ENCODE measurements around the gene BCAS4.
A peak's percentile ranks its signal among the peaks of the same experiment; 100 is the strongest.
"Not testable (repeated sequence)": the region's sequence is repeated elsewhere in the genome, so short reads cannot be mapped to it uniquely, and the experiment has no call there.

The BCAS4 gene

DNA sequence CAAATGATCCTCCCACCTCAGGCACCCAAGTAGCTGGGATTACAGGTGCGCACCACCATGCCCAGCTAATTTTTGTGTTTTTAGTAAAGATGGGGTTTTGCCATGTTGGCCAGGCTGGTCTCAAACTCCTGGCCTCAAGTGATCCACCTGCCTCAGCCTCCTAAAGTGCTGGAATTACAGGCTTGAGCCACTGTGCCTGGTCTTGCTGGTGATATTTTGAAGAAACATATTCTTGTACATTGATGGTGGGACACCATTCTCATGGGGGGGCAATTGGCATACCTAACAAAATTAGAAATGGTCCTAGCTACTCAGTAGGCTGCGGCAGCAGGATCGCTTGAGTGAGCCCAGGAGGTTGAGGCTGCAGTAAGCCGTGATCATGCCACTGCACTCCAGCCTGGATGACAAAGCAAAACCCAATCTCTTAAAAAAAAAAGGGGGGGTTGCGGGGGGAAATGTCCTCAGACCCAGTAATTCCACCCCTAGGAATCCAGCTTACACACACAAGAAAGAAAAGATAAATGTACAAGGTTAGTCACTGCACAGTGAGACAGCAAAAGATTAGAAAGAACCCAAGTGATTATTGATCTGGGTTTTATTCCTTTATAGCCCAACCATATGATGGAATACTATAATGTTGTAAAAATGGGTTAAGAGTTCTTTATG, 87.0 kb downstream of the BCAS4 start:
- not testable (repeated sequence) for DNase-seq

DNA sequence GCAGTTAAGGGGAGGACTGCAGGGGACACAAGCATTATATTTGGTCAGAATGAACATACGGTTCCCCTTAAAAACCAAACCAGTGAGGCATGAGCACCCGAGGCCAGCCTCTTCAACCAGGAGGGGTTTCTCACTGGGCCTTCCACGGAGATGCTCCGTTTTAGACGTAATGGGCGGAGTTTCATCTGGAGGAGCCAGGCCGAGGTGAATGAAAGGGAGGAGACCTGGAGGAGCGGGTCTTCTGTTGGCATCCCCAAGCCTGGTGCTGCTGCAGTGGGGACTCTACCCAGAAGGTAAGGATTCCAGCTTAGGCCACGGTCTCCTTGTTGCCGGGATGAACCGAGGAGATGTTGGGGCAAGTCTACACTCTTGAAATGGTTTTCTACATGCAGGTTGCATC, 89.0 kb downstream of the BCAS4 start:
- no peak for DNase-seq

DNA sequence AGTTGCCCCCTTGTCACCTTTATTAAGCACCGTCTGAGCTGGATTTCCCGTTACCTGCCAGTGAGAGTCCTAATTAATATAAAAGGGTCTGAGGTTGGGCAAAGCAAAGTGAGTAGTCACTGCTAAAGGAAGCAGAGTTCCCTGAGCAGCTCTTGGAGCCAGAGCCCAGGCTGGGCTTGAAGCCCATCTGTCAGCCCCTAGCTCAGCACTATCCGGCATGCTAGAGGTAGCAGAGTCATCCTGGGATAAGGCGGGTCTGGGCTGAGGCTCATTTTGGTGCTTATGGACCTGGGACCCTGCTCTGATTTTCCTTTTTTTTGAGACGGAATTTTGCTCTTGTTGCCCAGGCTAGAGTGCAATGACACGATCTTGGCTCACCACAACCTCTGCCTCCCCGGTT, 90.2 kb downstream of the BCAS4 start:
- no peak for DNase-seq

DNA sequence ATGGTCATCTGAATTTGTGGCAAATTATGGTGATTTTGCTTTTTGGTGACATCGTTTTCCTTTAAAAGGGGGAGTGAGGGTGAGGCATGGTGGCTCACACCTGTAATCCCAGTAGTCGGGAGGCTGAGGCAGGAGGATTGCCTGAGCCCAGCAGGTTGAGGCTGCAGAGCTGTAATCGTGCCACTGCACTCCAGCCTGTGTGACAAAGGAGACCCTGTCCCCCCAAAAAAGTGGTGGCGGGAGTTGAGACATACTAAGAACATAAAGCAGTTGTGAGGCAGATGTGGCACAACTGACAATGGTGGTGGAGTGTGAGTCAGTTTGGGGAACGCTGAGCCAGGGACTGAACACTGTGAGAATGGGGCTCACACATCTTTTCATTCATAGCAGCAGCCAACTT, 90.9 kb downstream of the BCAS4 start:
- DNase-seq, result no peak

DNA sequence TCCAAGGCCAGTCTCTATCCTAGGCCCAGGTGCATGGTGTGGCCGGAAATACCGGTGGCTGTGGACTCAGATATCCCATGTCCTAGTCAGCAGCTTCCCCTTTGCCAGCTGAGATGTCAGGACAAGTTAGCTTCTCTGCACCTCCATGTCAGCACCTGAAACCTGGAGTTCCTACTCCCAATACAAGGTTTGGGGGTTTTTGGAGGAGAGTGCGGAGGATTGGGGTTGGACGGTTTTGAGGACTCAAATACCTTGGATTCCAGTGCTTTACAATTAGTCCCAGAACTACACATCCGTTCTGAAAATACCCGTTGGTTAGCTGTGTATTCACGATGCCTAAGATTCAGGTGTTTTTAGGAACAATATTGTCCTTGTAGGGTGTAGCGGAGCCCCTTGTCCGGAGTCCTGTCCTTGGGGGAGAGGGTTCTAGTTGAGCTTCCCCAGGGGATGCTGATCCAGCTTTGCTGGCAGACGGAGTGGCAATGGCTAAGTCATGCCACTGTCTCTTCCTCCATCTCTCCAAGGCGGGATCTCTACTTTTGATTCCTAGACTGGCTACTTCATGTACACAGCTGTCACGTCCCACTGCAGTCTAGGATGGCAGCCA, 91.4 kb downstream of the BCAS4 start:
- DNase-seq, result no peak

DNA sequence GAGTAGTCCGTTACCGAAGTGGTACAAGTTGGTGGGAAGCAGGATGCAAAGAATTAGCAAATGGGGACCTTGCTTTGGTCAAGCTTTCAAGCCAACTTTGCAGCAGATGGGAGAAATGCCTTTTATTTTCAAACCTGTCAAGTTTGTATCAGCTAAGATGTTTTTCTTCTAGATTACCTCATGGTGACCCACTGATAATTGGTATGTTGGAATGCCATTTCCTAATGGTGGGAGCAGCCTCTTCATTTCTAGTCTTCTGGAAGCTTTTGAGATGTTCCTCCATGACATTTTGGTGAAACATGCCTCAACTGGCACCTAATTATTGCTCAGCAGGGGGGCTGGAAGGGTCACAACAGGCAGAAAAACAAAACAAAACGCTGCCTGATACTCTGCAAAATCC, 92.7 kb downstream of the BCAS4 start:
- no peak for DNase-seq

DNA sequence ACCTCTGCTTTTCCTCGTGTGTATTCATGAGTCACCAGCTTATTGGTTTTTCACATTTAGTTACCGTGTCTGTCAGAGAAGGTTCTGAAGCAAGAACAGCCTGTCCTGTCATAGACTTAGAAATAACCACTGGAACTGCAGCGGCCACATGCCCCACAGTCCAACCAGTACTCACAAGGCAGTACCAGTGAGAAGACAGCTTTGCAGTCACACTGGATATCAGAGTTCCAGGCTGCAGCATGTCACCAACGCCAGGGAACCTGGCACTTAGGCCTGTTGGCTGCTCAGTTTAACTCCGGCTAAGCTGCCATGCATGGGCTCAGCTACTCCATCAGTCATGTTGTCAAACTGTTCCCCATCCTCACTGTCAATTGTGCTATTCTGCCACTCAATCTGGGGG, 96.3 kb downstream of the BCAS4 start:
- no peak for DNase-seq

DNA sequence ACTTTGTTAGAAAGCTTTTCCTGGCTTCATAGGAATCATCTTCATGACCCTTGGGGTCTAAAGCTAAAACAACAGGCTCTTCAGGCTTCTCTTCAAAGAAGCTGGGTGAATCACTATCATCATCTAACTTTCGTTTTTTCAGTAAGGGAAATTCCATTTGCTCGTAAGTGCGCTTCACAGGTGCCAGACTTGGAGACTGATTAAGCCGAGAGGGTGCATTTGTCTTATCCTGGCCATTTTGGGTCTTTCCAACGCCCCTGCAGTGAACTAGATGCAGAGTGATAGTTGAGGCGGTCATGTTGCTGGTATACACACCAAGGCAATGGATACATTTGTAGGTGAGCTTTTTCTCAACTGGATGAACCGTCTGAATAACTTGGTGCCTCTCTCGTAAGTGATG, 97.5 kb downstream of the BCAS4 start:
- DNase-seq, result no peak

DNA sequence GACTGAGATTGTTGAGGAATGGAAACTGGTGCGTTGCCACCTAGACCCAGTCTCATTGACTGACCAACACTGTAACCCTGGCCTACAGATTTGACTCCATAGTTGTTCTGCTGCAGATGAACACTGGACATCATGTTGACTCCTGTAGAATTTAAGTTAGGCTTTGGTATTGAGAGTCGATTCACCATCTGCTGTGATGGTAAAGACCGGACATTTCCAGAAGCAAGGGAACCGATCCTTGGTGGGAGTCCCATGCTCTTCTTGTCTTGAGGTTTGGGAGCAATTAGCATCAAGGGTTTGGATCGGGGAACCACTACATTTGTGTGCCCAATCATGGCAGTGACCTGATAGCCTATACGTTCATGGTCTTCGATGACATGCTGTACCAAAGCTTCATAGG, 98.8 kb downstream of the BCAS4 start:
- DNase-seq, result no peak

DNA sequence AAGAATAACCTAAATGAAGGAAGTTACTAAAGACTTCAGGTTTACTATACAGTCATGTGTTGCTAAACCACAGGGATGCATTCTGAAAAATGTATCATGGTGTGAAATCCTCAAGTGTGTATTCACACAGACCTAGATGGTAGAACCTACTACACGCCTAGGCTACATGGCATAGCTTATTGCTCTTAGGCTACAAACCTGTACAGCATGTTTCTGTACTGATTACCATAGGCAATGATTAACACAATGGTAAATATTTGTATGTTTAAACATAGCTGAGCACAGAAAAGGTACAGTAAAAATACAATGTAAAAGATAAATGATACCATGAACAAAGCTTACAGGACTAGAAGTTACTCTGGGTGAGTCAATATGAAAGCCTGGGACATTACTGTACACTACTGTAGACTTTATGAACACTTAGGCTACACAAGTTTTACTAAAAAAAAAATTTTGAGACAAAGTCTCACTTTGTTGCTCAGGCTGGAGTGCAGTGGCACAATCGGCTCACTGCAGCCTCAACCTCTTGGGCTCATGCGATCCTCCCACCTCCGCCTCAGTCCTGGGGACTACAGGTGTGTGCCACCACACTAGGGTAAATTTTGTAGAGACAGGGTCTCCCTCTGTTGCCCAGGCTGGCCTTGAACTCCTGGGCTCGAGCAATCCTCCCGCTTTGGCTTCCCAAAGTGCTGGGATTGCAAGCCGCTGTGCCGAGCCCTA, 100.4 kb downstream of the BCAS4 start:
- no peak for DNase-seq

DNA sequence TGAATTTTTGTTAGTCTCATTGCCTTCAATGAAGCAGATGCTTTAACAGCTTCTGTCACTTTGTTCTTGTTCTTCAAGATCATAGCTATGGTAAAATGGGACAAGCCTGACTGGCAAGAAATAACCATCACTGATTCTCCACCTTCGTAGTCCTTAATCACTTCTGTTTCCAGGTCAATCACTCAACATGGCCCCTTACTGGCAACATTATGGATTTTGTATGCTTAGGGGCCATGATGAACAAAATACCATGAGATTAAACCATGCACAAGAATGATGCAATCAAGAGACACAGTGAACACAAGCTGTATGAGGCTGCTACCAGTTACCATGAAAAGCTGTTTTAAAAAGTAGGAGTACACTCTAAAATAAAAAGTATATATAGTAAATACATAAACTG, 103.6 kb downstream of the BCAS4 start:
- no peak for DNase-seq

DNA sequence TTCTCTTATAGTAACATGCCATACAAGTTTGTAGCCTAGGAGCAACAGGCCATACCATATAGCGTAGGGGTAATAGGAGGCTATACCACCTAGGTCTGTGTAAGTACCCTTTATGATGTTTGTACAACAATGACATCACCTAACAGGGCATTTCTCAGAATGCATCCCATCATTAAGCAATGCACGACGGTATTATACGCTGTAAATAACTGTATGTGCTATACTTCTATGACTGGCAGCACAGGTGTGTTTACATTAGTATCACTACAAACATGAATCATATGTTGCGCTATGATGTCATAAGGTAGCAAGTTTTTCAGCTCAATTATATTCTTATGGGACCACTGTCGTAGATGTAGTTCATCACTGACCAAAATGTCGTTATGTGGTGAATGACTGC, 105.4 kb downstream of the BCAS4 start:
- no peak for DNase-seq

DNA sequence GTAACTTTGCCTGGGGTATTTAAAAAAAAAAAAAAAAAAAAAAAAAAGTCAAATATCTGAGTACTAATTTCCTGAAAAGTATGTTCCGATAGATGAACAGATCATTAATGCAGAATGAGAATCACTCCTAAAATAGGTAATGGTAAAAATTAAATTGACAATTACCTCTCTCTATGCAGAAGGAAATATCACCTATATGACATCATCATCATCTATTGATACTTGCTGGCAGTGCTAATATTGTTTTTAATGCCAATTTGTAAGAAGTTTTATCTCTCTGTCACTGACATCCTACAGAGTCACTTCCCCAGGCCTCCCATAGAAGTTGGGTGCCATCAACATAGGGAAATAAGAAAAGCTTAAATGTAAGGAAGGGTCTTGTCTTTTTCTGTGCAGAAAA, 106.4 kb downstream of the BCAS4 start:
- DNase-seq, result no peak

DNA sequence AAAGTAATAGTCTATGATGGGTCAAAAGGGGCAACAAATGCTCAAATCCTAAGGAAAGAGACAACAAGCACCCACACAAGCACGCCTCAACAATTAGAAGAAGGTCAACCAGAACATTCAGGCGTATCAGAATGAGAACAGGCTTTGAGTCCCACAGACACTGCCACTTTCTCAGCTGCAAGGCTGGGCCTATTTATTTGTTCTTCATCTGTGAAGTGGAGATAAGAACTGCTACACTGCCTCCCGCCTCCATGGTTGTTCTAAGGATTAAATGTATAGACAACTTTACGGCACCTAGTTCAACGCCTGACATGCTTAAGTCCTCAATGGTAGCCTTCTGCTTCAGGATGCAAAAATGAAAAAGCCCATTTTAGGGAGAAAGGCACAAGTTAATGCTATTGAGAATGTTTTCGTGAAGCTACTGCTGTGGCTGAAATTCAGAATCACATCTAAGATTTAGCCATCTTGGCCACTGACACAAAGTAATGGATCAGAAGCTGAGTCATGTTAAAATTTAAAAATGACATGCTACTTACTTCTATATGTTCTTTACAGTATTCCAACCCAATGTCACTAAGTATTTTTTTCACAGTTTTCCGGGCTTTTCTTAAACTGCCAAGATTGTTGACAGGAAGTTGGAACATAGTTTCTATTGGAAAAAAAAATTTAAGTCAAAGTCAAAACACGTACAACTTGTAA, 108.6 kb downstream of the BCAS4 start:
- DNase-seq, result no peak

DNA sequence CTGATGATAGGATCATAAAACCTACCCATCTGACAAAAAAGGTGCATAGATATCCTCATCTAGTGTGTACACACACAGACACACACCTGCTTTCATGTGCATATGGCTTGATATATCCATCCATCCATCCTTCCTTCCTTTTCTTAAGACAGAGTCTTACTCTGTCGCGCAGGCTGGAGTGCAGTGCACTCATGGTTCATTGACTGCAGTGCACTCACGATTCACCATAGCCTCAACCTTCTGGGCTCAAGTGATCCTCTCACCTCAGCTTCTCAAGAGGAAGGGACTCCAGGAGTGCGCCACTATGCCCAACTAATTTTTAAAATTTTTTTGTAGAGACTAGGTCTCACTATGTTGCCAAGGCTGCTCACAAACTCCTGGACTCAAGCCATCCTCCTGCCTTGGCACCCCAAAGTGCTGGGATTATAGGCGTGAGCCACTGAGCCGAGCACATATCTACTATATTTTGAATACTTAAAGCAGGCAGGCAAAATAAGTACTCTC, 109.3 kb downstream of the BCAS4 start:
- no peak for DNase-seq

DNA sequence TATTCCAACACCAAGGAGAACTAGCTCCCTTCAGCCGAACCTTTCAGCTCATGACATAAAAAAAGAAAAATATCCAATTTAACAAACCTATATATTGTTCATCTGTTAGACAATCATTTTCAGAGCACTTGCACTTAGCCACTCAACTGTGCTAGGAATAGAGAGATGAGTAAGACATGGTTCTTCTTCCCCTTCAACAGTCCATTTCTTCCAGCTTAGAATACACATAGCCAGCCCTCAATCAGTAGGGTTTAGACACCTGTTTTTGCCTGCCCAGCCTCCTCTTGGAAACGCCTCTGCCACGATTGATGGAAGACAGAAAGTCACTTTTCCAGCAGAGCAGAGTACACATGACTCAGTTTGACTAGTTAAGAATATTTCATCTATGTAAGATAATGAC, 114.6 kb downstream of the BCAS4 start:
- no peak for DNase-seq

DNA sequence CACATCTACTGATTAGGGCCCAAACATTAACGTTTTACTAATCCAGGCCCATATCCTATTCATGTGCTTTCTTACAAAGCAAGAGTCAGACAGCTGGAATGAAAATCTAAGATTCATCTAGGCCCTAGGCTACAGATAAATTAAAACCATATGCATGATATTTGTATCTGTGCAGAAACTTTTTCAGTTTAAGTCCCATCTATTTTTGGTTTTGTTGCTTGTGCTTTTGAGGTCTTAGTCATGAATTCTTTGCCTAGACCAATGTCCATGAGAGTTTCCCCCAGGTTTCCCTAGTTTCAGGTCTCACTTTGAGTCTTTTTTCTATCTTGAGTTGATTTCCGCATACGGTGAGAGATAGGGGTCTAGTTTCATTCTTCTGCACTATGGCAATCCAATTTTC, 116.2 kb downstream of the BCAS4 start:
- DNase-seq, result peak; percentile 85

DNA sequence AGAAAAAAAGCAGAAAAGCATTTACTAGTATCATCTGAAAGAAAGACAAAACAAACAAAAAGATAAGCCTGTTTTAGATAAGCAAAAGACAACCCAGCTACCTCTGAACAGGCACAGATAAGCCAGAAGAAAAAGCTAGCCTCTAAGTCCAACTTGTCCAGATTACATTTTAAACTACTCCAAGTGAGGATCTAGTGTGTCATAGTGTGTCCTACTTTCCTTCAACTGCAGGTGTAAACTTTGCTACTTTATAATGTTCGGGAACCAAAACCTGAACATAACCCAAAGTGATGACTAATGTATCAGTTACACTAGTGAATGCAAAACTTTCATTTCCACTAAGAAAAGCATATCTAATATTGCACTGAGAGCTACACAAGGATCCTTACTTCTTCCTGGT, 116.9 kb downstream of the BCAS4 start:
- no peak for DNase-seq

DNA sequence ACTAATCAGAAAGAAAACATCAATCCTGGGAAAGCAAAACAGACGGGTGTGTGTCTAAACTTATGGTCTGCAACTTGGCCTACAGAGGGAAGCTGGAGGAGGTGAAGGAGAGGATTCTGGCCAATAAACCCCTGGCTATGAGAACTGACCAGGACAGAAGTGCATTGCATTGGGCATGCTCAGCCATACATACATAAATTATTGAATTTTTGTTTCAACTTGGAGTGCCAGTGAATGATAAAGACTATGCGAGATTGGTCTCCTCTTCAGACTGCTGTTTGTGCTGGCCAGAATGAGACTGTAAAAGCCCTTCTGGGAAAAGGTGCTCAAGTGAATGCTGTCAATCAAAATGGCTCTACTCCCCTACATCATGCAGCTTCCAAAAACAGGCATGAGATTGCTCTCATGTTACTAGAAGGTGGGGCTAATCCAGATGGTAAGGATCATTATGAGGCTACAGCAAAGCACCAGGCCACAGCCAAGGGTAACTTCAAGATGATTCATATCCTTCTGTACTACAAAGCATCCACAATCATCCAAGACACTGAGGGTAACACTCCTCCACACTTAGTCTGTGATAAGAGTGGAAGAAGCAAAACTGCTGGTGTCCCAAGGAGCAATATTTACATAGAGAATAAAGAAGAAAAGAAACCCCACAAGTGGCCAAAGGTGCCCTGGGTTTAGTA, 119.0 kb downstream of the BCAS4 start:
- DNase-seq, result peak; percentile 84

DNA sequence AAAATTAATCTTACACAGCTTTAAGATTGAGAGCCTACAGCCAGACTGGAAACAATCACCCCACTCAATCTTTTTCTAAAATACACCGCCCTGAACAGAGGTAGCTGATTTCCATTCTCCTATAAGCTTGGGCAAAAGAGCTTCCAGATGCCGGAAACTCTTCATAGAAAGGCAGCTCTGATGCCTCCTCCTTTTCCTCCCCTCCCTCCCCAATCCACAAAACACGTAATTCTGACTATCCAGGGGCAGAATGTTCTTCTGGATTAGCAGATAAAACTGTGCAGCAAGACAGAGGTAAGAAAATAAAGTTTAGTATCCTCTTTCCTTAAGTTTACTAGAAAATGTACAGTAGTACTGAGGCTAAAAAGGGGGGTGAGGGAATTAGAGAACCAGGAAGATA, 120.6 kb downstream of the BCAS4 start:
- peak; percentile 66 for DNase-seq

DNA sequence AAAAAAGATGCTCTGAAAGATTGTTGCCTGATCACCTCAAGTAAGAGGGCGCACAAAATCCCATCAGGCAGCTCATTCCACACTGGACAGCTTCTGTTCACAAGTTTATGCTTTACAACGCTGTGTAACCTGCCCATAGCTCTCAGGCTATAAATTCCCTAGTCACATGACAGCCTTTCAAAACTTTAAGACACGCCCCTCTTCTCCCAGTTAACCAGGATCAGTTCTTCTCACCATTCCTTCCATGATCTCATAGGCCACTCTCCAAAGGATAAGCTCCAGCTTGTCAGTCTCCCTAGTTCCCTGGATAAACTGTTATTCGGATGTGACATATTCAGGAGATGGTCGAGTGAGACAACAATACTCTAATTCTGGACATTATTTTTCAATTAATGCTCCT, 121.4 kb downstream of the BCAS4 start:
- peak; percentile 70 for DNase-seq

DNA sequence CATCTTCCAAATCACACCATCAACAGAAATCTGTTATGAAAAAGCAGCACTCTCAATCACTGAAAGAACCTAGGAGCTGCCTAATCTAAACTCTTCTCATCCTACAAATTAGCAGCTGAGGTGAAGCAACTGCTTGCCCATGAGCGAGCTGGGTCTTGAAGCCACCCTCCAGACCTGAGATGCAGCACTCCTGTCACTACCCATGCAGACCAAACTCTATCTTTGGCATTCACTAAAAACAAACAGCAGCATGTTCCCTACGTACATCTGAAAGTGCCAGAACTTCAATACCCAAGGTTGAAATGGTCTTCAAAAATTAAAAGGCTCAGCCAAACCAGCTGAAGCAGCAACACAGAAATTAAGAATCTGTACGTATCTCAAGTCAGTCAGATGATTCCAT, 122.1 kb downstream of the BCAS4 start:
- DNase-seq, result no peak

DNA sequence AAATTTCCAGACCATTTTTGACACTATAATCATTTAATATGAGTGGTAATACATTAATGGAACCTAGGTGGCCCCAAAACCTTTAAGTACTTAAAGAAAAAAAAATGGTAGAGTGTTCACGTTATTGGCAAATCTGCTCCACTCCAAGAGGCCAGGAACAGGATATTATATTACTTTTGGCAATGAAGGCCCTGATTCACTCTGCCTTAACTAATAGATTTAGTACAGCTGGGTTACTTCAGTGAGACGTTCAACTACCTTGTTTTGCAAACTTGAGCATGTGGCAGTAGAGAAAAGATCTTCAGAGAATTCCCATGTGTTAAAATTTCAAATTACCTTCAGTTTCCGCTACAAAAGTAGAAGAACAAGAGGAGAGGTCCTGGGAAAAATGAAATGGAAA, 123.5 kb downstream of the BCAS4 start:
- DNase-seq, result no peak
